Ramos (cell line): ENCODE data around the gene CLTCL1.

Experiments used
- in situ Hi-C: fragments of 300-500 bp; cut with MboI; formaldehyde crosslinking; loops from one replicate; pipeline ENCODE4 v1.14.3; 2022; ENCODE audit warnings: low sequenced_read_pairs; ENCODE audit not compliant: unreplicated experiment

CLTCL1 gene

DNA sequence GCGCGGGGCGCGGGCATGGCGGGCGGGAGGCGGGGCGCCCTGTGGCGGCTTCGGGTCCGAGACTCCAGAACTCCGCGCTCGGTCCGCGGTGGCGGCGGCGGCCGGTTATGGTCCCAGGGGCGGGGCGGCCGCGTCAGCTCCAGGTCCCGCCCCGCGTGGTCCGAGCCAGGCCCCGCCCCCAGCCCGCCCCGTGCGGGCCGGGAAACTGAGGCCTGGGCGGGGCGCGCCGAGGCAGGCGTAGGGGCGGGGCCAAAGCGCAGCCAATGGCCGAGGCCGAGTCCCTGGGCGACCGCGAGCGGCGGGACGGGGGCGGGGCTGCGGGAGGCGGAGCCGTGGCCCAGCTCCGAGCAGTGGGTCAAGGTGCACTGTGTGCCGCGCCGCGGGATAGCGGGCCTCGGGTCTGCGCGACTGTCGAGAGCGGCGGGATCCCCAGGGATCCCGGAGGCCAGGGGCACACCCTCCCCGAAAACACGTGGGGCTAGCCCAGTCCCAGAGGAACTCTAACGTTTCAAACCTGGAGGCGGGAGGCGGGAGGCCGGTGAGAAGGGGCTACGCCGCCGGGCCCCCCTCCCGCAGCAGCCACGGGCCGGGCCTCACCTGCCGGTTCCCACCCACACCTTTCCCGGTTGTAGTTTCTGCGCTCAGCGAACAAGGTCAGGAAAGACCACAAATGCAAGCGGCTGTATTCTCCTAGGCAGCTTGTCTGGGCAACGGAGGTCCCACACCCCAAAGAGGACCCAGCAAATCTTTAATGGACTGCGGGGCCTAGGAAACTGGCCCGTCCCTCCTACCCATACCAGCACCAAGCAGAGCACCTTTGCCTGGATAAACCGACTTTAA lies 112.6 kb downstream of the CLTCL1 start, which contains the start of gene SLC25A1:
SLC25A1 (minus strand) TSS at position 80 of the 840 bp plus-strand sequence; CDS start at position 17, 63 bp downstream.
- in situ Hi-C loops: no loop called here

DNA sequence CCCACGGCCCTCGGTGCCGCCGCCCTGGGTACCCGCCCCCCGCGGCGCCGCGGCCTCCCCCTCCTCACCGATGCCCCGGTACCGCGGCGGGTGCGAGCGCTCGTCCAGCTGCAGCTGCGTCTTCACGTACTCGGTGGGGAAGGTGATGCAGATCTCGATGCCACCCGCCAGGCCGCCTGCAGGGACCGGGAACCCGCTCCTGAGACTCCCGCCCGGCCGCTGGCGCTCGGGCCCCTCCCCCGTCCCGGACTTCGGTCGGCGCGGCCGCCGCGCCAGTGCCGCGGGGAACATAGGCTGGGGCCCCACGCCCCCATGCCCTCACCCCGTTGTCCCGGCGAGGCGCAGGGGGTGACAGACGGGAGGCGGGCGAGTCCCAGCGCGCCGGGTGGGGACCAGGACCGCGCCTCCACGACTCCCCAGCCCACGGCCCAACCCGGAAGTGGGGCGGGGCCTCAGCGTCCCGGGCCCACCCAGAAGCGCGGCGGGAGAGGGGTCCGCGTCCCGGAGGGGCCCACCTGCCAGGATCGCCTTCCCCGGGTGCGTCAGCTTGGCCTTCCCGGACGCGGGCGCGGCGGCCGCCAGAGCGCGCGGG lies 113.4 kb downstream of the CLTCL1 start:
- in situ Hi-C loops: no loop called here

DNA sequence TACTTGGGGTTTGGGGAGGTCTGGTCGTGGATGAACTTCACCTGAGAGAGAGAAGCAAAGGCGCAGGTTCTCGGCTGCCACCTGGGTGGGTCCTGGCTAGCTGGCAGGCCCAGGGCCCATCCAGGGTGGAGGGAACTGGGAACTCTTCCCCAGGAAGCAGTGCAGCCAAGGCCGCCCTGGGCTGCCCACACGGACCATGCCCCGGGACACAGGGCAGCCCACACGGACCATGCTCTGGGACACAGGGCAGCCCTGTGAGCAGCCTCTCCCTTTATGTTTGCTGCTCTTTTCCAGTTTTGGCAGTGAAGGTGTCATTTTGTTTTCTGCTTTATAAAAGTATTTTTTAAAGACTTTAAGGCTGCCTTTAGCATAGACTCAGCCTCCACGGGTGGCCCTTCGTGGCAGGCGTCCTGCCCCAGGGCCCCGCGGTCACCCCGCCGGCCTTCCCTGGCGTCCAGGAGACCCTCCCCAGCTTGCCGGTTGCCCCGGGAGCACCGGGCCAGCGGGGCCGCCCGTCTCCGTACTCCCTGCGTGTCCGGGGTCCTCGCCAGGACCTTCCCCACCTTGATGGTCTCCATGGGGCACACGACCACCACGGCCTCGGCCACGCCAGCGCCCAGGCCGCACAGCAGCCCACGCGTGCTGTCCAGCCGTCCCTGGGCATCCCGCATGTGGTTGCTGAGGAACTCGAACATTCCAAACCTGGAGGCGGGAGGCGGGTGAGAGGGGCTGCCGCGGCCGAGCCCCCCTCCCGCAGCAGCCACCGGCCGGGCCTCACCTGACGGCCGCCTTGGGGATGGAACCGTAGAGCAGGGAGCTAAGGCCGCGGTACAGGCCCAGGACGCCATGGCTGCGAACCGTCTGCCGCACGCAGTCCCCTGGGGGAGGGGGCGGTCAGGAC lies 114.1 kb downstream of the CLTCL1 start:
- in situ Hi-C loops: no loop called here

DNA sequence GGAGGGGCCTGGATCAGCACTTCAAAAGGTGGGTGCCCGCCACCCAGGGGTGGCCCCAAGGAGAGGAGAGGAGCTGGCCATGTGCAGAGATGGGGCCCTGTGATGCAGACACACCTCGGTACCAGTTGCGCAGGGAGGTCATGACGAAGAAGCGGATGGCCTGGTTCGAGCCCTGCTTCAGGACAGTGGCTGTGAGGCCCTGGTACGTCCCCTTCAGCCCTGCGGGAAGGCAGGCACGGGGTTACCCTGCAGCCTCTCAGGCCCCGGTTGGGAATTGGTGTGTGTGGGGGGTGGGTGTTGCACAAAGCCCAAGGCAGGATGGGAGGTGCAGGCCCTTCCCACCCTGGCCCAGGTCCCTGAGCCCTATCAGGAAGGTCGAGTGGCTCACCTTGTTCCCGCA lies 114.8 kb downstream of the CLTCL1 start:
- in situ Hi-C loops: no loop called here

DNA sequence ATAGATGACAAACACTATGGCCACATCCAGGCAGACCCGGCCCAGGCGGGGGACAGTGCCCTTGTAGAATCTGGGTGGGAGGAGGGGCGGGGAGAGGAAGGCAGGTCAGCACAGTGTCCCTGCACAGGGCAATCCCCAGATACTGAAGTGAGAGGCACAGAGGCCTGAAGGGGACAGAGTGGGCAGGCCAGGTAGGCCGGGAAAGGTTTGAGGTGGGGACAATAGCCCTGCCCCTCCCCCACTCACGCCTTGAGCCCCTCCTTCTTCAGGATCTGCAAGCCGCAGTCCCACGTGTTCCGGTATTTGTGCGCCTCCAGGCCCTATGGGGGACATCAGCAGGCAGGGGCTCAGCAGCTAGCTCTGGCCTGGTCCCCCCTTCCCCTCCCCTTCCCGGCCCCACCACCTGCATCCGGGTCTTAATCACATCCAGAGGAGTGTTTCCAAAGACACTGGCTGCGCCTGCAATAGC lies 115.3 kb downstream of the CLTCL1 start:
- in situ Hi-C loops: no loop called here

DNA sequence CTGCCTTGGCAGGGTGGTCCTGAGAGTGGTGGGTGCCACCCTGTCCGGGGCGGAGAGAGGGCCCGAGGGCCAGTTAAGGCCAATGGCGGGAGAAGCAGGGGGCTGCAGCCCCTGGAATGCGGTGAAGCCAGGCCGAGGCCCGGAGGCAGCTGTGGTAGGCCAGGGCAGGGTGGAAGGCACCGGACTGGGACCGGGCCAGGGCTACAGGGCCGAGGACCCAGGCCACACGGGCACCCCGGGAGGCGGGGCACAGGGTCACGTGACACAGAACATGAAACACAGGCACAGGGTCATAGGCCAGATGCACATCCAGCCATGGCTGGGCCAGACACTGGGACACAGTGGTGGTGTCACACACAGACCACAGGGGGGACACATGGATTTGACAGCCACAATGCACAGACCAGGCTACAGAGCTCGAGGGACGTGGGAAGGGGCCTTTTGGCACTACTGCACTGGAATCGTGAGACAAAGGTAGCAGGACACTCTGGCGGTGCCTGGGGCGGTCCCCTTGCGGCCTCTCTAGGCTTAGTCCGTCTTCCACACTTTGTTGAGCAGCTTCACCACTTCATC lies 115.8 kb downstream of the CLTCL1 start:
- in situ Hi-C loops: no loop called here

DNA sequence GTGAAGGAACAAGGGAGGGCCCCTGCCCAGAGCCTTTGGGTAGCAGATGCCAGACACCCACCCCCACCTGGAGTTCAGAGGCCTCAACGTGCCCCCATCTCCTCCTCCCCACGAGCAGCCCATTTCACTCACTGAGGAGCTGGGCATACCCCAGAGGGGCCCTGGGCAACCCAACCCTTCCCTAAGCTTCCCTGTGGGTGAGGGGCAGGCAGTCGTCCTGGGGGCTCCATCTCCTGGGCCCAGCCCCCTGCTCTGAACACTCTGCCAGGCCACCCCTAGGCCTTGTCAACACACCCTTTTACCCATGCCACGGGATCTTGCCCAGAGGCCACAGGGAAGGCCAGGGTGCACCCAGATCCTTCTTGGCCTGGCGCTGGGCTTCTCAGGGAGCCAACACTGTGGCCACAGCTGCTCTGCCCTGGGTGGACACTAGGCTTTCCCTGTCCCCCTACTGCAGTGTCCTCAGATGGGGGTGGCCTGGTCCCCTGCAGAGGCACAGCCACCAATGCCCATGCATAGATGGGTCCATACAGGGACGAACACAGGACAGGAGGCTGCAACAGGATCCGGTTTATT lies 116.4 kb downstream of the CLTCL1 start:
- in situ Hi-C loops: no loop called here

DNA sequence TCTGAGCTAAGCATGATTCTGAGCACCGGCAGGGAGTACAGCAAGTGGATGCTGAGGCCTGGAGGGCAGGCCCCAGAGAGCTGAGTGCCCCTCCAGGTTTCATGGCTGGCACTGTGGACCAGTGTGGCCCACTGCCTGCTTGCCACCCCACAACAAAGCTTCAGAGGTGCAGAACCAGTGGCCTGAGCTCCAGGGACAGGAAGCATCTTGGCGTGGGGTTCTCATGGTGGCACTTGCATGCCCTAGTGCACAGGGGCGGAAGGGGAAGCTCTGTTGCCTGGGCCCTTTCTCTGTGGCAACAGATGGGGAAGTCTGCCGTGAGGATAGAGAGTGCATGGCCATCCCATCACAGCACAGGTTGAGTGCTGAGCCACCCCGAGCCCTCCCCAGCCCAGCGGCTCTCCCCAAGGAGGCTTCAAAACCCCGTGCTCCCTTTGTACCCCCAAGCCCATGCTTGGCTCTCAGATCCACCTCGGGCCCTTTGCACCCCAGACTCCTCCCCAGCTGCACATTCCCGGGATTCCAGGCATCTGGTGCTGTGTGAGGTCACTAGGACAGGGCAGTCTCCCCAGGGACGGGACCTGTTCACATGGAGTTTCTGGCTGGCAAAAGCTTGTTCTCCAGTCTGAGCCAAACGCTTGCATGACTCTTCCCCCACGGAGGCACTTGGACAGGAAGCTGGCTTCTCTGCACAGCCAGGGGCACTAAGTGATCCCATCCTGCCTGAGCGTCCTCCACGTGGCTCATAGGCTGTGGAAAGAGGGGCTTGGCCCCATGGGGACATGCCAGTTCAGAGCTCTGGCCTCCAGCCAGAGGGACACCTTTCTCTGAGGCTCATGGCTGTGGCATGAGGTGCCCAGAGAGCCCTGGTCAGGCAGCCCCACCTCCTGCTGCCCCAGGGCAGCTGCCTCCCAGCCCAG lies 117.2 kb downstream of the CLTCL1 start:
- in situ Hi-C loops: no loop called here

DNA sequence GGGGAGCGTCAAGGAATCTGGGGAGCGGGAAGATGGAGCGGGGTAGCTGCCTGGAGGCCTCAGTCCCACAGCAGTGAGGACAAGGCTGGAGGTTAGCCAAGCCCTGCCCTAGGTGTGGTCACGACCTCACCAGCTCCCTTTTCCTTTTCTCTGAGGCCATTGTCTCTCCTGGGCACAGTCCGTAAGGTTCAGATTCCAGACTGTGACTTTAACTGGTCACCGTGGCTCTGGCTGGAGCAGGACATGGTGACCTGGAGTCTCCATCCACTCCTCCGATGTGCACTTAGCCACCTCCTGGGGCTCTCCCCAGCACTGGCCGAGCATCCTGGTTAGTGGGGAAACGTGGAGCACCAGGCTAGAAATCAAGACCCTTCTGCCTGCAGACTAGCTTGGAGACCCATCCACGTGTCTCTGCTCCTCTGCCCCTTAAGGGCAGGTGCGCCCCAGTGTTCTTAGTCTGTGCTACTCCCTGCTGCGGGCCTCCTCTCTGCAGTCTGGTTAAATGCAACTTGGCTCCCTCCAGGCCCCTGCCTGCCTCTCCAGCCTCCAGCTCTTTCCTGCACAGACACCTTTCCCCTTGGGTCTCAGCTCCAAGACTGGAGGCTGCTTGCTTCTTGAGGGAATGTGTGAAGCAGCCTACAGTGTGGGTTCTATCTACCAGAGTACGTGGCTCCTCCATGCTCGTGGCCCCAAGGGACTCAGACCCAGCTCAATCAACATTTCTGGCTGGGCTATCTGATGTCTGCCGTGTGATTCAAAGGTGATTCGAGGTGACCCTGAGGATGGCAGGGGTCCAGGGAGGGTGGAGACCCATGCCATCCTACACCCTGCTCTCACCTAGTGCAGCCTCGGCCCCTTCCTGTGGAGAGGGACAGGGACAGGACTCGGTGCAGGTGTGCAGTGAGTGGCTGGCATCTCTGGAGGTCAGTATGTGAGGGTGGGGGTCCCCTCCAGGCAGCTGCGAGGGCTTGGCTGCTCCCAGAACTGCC lies 118.2 kb downstream of the CLTCL1 start:
- in situ Hi-C loops: no loop called here

DNA sequence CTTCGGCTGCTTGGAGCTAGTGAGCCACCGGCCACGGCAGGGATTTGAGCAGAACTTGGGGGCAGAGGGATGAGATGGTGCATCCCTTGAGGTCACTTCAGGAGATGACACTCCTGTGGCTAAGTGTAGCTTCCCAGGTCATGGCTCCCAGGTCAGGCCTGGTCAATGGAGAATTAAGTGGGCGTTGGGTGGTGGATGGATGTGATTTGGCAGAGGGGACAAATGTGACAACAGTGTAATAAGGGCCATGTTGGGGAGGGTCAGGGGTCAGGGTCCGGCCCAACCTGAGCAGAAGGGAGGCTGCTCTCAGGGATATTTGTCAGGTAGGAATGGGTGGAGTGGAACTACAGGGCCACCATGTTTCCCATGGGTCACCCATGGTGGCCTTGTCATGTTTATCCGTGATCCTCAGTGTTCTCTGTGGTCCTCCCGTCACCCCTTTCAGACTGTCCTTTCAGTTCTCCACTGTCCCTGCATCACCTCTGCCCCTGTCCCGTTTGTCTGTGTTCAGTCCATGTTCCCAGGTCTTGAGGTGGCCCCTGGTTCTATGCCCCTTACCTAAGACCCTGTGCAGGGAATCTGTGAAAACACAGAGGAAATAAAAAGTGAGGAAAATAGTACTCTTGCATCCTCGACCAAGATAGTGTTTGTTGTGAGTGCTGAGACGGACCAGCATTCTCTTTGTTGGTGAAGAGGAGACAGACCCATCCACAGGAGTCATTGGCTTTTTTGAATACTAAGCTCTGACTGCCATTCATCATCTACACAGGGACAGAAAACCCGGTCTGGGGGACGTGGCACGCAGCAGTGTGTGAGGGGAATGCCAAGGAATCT lies 119.1 kb downstream of the CLTCL1 start:
- in situ Hi-C loops: no loop called here

DNA sequence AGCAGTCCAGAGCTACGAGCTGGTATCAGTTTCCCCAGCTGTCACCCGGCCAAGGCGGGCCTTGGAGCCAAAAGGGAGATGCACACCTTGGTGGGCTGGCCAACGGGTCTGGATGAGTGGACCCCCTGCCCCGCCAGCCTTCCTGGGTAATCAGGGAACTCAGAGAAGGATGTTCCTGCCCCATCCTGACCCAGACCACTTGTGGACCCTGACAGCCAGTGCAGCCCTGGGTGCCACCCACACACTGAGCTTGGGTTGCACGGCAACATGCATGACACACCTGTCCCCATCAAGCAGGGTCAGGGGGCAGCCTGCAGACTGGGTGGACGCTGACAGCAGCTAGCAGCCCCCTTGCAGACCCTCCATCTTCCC lies 121.6 kb downstream of the CLTCL1 start:
- in situ Hi-C loops: no loop called here

DNA sequence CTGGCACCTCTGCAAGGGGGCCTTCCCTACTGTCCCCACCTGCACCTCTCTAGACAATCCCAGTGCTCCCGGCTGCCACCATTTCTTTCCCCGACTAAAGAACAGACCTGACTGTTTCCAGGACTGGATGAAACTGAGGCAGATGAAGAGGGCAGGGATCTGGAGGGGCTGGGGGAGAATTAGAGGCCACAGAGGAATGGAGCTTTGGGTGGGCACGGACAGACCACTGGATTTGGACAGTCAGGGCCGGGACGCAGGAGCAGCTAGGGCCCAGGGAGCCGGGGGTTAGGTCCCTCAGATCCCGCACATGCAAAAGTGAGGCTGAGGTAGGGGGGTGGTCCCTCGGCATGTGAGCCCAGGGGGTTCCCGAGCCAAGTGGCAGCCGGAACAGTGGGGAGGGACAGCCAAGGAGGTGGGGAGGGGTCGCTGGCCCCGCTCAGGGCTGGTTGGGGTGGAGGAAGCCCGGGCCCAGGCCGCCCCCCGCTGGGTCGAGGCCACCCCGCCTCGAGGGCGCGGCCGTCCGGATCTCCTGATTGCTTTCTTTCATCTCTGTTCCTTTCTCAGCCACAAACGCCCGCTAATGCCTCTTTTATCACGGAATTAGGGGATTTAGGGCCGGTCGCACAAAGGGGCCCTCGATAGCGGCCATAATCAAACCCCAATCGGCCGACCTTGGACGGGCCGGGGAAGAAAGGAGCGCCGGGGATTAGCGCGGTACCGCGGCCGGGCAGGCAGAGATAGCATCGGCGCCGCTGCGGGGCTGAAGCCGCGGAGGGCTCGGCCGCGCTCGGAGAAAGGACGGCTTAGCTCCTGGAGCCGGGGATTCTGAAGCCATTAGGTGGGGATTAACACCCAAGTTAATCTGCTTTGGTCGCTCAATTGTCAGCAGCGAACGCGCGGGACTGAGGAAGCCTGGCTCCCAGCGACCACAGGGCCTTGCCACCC lies 122.2 kb downstream of the CLTCL1 start:
- in situ Hi-C loops: no loop called here

DNA sequence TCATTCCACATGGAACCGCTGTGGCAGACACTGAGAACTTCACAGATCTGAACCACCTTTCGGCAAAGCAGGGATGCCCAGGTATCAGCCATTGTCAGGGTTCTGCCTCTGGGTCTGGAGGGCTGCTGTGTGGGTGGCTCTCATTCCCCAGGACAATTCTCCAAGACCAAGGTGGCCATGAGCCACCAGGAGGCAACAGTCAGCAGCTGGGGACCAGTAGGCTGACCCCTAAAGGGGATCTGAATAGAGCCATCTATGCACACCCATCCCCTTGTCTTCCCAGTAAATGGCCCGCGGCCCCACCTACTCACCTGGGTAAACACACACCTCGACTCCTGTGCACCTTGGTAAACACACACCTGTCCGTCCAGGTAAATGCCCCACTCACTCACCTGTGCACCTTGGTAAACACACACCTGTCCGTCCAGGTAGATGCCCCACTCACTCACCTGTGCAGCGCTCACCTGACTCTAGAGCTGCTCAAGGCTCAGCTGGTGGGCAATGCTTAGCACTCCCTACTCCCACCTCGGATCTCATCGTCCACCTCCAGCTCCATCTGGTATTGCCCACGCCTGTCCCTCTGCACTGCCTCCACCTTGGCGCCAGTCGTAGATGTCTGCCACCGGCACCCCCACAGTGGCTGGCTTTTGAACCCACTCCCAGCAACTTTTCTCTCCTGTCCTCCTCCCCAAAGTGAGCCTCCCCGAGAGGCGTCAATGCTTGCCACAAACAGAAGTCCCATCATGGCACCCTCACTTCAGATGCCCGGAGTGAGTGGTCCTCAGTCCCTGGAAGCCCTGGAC lies 123.2 kb downstream of the CLTCL1 start:
- in situ Hi-C loops: no loop called here

DNA sequence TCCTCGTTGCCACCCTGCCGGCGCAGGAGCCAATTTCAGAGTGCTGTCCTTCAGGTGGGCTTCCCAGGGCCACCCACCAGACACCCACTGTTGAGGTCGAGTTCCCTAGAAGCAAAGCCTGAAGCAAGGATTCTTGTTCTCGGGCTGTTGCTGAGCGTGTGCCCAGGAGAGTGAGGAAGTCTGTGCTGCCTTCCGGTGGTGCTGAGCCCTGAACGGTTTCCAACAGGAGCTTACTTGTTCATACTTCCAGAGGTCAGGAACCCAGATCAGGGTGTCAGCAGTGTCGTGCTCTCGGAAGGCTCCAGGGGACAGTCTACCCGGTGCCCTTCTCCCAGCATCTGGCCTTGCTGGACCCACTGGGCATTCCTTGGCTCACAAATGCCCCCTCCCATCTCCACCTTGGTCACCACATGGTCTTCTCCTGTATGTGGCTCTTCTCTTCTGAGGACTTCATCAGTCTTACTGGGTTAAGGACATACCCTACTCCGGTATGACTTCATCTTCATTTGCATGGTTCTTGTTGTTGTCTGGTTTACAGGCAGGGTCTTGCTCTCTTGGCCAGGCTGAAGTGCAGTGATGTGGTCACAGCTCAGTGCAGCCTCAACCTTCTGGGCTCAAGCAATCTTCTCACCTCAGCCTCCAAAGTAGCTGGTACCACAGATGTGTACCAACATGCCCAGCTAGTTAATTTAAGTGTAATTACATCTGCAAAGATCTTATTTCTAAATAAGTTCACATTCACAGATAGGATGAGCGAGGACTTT lies 124.2 kb downstream of the CLTCL1 start:
- in situ Hi-C loops: no loop called here
